Epithelial cell of esophagus (primary cell): ENCODE measurements around the gene ADAMTS19.
"Not testable (repeated sequence)": the region's sequence is repeated elsewhere in the genome, so short reads cannot be mapped to it uniquely, and the experiment has no call there.

Experiments
- DNase-seq: peaks from one replicate; pipeline ENCODE4 v3.0.0; 2010; ENCODE audit warnings: low read depth
- H3K4me3 ChIP-seq: 2 replicates; pipeline ENCODE4 v1.5.1; 2011; ENCODE audit warnings: mild to moderate bottlenecking, low read length, control low read depth
- TF ChIP-seq, protein P1 (sequence below): IDR thresholded peaks from 2 replicates; pipeline ENCODE4 v1.5.1; 2011; ENCODE audit warnings: low read depth, mild to moderate bottlenecking, low read length, control low read depth, inconsistent platforms; ENCODE audit not compliant: insufficient read depth; ENCODE audit errors: missing control alignments

The ADAMTS19 gene

DNA sequence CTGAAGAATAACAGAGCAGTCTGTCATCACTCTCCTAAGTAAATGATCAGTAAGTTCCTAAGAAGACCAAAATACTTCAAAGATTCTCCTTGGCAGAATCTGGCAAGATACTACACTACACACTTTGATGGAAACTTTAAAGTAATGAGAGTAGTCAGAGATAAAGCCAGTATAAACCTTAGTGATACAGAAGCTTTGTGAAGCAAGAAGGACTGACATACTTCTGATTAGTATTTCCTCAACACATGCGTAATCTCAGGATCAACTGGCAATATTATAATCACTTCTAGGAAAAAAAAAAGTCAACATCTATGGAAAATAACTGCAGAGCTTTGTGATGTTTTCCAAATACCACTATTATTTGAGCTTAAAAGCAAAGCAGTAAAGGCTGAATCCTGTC, 34.0 kb upstream of the ADAMTS19 start:
- no peak overlapping the region for H3K4me3 ChIP-seq
- TF ChIP-seq, protein P1, sequence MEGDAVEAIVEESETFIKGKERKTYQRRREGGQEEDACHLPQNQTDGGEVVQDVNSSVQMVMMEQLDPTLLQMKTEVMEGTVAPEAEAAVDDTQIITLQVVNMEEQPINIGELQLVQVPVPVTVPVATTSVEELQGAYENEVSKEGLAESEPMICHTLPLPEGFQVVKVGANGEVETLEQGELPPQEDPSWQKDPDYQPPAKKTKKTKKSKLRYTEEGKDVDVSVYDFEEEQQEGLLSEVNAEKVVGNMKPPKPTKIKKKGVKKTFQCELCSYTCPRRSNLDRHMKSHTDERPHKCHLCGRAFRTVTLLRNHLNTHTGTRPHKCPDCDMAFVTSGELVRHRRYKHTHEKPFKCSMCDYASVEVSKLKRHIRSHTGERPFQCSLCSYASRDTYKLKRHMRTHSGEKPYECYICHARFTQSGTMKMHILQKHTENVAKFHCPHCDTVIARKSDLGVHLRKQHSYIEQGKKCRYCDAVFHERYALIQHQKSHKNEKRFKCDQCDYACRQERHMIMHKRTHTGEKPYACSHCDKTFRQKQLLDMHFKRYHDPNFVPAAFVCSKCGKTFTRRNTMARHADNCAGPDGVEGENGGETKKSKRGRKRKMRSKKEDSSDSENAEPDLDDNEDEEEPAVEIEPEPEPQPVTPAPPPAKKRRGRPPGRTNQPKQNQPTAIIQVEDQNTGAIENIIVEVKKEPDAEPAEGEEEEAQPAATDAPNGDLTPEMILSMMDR, result no peak
- DNase-seq, result no peak

DNA sequence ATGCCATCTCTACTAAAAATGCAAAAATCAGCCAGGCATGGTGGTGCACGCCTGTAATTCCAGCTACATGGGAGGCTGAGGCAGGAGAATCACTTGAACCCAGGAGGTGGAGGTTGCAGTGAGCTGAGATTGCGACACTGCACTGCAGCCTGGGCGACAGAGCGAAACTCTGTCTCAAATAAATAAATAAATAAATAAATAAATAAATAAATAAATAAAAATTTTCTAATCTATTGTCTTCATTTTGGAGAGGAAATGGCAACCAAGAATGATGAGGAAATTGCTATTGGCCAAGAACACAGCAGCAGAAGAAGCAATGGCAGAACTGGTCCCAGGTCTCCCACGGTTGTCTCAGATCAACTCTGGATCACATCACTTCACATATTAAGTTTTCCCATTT, 31.5 kb upstream of the ADAMTS19 start:
- not testable (repeated sequence) for DNase-seq

DNA sequence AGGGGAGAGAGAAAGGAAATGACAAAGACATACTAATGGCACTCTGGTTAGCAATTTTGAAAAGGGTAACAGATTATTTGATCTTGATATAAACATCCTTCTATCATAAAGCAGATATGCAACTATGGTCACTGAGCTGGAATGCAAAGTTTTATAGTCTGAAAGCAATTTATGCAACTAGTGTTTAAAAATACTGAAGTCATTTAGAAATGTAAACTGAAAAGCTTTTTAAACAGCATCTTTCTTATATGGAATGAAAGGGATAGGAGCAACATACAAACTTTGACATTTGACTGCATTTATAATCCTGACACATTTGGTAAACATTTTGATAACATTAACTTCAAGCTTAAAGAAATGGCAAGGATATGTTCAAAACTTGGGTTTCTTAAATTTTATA, 28.7 kb upstream of the ADAMTS19 start:
- no peak for DNase-seq
- TF ChIP-seq, protein P1, result no peak
- H3K4me3 ChIP-seq, result no peak overlapping the region

More for the DNA sequence above, 31.5 kb upstream of the ADAMTS19 start:
- not testable (repeated sequence) for H3K4me3 ChIP-seq

DNA sequence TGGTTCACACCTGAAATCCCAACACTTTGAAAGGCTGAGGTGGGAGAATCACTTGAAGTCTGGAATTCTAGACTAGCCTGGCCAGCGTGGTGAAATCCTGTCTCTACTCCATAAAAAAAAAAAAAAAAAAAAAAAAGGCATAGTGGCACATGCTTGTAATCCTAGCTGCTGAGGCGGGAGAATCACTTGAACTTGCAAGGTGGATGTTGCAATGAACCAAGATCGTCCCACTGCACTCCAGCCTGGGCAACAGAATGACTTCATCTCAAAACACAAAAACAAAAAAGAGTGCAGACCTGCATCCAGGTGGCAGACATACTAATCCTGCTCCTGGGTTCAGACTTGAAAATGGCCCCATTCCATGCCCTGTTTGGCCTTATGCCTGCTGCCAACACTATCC, 21.8 kb upstream of the ADAMTS19 start:
- no peak for DNase-seq
- H3K4me3 ChIP-seq, result no peak overlapping the region
- TF ChIP-seq, protein P1, result no peak

DNA sequence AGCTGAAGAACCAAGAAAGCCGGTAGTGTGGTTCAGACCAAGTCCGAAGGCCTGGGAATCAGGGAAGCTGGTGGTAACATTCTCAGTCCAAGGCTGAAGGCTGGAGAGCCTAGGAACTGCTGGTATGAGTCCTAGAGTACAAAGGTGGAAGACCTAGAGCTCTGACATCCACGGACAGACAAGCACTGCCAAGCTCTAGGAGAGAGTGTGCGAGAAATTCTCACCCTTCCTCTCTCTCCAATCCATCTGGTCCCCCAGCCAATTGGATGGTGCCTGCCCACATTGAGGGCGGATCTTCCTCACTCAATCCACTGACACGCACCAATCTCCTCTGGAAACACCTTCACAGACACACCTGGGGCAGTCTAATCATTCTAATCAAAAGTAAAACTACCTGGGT, 19.7 kb upstream of the ADAMTS19 start:
- no peak overlapping the region for H3K4me3 ChIP-seq
- DNase-seq, result no peak
- TF ChIP-seq, protein P1, result no peak

DNA sequence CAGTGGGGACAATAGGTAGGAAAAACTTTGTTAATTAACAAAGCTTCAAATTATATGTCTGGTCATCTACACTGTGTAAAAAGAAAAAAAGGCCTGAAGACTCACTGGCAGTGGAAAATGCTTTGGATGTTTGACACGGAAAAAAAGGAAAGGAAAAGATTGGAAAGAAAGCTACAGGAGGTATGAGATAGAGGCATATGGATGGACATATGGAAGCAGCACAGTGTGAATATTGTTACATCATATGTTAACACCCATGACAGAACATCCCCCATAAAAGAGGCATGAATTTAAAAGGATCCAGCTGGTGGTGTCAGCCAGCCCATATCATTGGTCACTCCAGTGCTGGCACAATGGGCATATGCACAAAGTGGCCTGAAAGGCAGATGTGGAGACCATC, 19.0 kb upstream of the ADAMTS19 start:
- TF ChIP-seq, protein P1, result no peak
- no peak for DNase-seq
- no peak overlapping the region for H3K4me3 ChIP-seq

DNA sequence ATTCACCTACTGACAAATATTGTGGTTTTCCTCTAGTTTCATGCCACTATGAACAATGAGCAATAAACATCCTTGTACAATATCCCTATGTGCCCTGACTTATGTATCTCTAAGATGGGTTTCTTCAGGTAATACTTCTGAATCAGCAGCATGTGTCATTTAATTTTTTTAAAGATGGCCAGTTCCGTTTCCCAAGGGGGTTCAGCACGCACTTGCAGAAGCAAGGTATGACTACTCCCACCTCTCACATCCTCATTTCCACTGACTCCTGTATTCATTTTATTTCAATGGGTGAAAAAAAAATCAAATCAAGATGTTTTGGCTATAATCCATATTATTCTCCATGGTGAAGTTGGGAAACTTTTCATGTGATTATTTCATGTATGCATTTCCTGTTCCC, 14.7 kb upstream of the ADAMTS19 start:
- no peak for DNase-seq
- H3K4me3 ChIP-seq, result no peak overlapping the region
- TF ChIP-seq, protein P1, result no peak

DNA sequence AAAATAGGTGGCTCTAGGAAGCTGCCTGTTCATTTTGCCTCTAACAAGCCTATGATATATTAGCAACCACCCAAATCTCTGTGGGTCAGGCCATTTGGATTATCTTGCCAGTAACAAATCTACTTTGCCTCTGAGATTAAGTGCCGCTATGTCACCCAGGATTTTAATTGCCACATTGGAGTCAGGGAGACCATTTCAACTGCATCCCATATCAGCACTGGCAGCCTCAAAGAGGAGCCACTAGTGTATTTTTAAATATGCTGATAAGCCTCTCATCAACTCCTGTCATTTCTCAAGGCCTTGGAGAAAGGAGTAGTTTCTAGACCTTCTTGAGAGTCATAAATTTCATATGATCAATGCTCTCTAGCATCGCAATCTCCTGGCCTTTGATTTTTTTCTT, 12.1 kb upstream of the ADAMTS19 start:
- no peak for DNase-seq
- TF ChIP-seq, protein P1, result no peak
- no peak overlapping the region for H3K4me3 ChIP-seq
